ENCODE data around the gene REPS2. TPM values are rescaled to one million over a fixed set of nuclear protein-coding genes. Genes with fewer than 3 reads are reported as not detected.

The REPS2 gene
- total RNA-seq, 2 donors from 2014 or later: 0.26 TPM; not detected in 1

DNA sequence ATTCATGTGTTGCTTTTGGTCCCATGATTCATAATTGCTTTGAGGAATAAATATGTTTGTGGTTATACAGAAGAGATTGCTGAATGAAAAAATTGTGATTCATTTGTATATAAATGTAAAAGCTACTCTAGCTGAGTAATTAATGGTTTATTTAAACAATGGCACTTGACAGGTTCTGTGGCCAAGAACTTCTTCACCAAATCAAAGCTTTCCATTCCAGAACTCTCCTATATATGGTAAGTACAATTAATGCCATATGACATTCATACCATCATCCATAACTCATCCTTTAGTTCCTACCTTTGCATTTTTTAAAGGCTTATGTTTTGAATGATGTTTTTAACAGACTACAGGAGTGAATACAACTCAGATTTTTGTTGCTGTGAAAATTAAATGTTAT lies 105.8 kb downstream of the REPS2 start:
- no peaks in the 10 kb centered on the region for H3K9me3 Mint-ChIP-seq
- no peak overlapping the region for H3K4me3 Mint-ChIP-seq
- no peaks in the 10 kb centered on the region for H3K4me1 Mint-ChIP-seq
- H3K27ac Mint-ChIP-seq: no peak overlapping the region
- no peaks in the 10 kb centered on the region for H3K36me3 Mint-ChIP-seq (ENCODE audit: low read depth)
- no peak for ATAC-seq (replicated peaks)
- no peaks in the 10 kb centered on the region for H3K27me3 Mint-ChIP-seq

DNA sequence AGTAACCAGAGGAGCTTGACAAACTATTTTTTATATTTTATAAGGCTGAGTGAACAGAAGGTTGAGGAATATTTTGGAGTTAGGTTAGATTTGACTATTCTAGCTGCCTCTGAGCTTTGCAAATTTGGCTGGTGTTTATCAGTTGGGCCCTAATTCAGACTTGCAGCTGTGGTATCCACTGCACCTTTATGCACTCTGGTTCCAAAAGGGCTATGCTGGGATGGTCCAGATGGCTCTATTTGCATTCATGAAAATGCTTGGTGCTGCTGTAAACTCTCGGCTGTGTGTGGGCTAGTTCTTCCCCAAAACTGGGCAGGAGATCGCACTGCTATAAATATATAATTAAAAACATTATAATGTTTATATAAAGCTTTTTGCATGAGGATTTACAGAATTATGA lies 106.3 kb downstream of the REPS2 start:
- Mint-ChIP-seq H3K27ac (no peak overlapping the region), H3K4me3 (no peak overlapping the region), H3K36me3 (ENCODE audit: low read depth) (no peaks in the 10 kb centered on the region), H3K4me1 (no peaks in the 10 kb centered on the region), H3K9me3 (no peaks in the 10 kb centered on the region), H3K27me3 (no peaks in the 10 kb centered on the region)
- ATAC-seq (replicated peaks): no peak

DNA sequence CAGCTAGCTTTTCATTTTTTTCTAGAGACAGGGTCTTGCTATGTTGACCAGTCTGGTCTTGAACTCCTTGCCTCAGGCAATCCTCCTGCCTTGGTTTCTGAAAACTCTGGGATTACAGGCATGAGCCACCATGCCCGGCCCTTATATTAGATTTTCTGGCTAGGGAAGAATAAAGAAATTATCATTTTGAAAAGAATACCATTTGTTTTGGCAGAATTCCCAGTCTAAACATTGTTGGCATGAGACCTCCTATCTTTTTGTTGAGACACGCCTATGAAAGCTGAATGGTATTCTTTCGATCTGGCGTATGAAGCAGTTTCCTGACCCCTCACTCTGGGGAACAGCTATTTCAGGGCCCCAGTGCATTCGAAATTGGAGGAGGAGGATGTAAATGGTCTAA lies 107.0 kb downstream of the REPS2 start:
- ATAC-seq (replicated peaks): no peak
- H3K36me3 Mint-ChIP-seq (ENCODE audit: low read depth): no peaks in the 10 kb centered on the region
- no peak overlapping the region for H3K27ac Mint-ChIP-seq
- no peak overlapping the region for H3K4me3 Mint-ChIP-seq
- H3K27me3 Mint-ChIP-seq: no peaks in the 10 kb centered on the region
- H3K4me1 Mint-ChIP-seq: no peaks in the 10 kb centered on the region
- H3K9me3 Mint-ChIP-seq: no peaks in the 10 kb centered on the region

DNA sequence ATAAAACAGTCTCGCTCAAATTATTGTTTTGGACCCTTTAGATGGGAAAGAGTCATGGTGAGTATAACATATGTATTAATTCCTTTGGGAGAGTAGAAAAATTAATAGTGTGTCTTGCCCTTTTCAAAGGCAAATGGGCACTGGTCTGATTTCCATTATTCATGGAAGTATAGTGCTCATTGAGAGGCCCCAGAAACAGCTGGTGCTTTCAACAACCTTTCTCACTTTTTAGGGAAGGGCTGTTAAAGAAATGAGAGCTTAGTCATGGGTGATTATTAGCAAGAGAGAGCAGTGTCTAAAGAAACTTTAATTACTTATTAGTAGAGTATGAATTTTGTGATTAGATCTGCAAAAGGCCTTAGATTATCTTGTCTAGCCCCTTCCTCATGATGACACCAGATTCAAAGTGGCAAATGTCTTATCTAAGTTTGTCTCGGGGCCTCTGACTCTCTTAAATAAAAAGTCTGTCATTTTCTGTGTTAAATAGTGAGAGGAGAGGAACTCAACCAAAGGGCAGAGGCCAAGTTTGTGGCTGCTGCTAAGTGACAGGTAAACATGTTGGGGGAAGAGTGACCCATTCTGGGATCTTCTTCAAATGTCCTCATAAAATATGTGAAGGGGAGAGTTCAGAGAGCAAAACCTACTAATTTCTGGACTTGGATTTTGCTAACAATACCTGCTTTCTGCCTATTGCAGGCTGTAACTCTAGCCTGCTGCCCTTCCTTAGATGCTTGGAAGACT lies 110.6 kb downstream of the REPS2 start:
- no peak overlapping the region for H3K27ac Mint-ChIP-seq
- H3K27me3 Mint-ChIP-seq: no peaks in the 10 kb centered on the region
- H3K4me1 Mint-ChIP-seq: no peaks in the 10 kb centered on the region
- H3K9me3 Mint-ChIP-seq: no peaks in the 10 kb centered on the region
- no peak for ATAC-seq (replicated peaks)
- H3K4me3 Mint-ChIP-seq: no peak overlapping the region
- no peaks in the 10 kb centered on the region for H3K36me3 Mint-ChIP-seq (ENCODE audit: low read depth)

DNA sequence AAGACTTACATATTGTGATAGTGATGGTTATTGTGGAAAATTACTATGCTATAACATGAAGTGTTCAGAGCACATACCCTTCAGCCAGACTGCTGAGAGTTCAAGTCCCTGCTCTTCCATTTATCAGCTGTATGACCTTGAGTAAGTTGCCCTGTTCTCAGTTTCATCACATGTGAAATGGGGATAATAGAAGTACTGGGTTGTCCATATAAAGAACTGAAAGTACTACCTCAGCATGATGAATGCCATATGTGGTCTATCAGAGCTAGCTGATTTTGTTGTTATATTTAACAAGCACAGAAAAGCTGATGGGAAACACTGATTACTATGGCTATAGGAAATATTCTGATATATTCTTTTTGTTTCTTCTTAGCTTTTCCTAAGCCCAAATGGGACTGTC lies 115.6 kb downstream of the REPS2 start:
- Mint-ChIP-seq H3K27ac (no peak overlapping the region), H3K4me3 (no peak overlapping the region), H3K27me3 (no peaks in the 10 kb centered on the region), H3K36me3 (ENCODE audit: low read depth) (no peaks in the 10 kb centered on the region), H3K9me3 (no peaks in the 10 kb centered on the region), H3K4me1 (no peaks in the 10 kb centered on the region)
- no peak for ATAC-seq (replicated peaks)

DNA sequence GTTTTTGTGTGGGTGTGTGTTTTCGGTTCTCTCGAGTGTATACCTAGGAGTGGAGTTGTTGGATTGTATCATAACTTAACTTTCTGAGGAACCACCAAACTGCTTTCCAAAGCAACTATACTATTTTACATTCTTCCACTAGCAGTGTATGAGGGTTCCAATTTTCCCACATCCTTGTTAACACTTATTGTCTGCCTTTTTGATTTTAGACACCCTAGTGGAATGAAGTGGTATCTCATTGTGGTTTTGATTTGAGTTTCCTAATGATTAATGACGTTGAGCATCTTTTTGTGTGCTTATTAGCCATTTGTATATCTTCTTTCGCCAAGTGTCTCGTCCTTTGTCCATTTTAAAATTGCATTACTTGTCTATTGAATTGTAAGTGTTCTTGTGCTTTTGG lies 118.6 kb downstream of the REPS2 start:
- no peak overlapping the region for H3K4me3 Mint-ChIP-seq
- no peaks in the 10 kb centered on the region for H3K4me1 Mint-ChIP-seq
- H3K27ac Mint-ChIP-seq: no peak overlapping the region
- no peaks in the 10 kb centered on the region for H3K9me3 Mint-ChIP-seq
- no peaks in the 10 kb centered on the region for H3K27me3 Mint-ChIP-seq
- no peak for ATAC-seq (replicated peaks)
- no peaks in the 10 kb centered on the region for H3K36me3 Mint-ChIP-seq (ENCODE audit: low read depth)

DNA sequence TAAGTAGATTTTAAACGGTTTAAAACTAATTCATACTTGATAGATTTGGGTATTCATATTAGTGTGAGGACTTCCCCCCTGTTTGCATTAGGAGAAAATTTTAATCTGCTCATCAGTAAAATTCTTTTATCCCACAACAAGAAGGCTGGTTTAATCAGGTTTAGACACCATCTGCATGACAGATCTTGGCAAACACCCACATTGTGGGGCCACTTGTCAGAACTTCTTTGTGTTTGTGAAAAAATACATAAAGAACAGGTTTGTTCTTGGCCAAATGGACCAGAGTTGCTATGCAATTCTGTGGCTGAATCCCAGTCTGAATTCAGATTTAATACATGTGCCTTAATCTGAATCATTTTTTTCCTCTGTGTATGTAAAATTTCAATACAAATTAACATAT lies 121.1 kb downstream of the REPS2 start:
- no peak overlapping the region for H3K27ac Mint-ChIP-seq
- peaks cover 3% of the 10 kb centered on the region for H3K27me3 Mint-ChIP-seq
- H3K4me1 Mint-ChIP-seq: no peaks in the 10 kb centered on the region
- no peaks in the 10 kb centered on the region for H3K9me3 Mint-ChIP-seq
- H3K36me3 Mint-ChIP-seq (ENCODE audit: low read depth): no peaks in the 10 kb centered on the region
- ATAC-seq (replicated peaks): no peak
- H3K4me3 Mint-ChIP-seq: no peak overlapping the region

DNA sequence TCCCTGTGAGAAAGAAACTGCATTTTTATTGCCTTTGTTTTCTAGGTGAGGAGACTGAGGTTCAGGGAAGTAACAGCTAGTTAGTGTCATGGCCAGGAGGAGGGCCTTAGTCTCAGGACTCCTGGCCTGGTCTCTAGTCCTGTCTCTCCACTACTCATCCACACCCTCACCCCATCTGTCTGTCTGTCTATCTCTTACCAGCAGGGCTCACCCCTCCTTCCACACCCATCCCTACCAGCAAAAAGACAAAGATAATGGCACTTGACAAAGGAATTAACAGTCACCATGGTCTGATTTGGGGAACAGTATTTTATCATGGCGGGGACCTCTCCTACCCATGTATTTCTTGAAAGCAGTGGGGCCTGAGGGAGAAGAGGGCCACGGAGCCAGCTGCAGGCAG lies 125.8 kb downstream of the REPS2 start:
- ATAC-seq (replicated peaks): no peak
- Mint-ChIP-seq H3K4me1 (no peaks in the 10 kb centered on the region), H3K27ac (no peak overlapping the region), H3K9me3 (no peaks in the 10 kb centered on the region), H3K36me3 (ENCODE audit: low read depth) (no peaks in the 10 kb centered on the region), H3K4me3 (no peak overlapping the region), H3K27me3 (peaks cover 3% of the 10 kb centered on the region)

DNA sequence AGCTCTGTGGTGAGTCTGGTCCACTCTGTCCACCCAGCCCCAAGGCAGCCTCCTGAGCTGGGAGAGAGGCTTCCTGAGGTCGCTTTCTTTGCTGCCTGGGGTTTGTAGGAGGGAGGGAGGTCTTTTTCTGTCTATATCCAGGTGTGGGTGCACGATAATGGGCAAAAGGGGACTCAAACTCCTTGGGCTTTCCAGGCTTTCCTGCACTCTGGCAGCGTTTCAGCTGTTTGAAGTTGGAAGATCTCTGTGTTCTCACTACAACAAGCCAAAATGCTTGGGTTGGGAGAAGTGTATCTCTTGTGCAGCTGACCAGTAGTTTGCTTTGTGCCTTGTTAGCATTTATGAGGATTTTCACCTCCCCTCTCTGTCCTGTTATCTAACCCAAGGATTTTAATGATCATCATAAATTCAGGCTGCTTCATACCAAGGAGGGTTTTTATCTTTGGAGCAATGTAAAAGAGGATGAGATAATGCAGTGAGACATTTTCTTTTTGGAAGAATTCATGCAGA lies 126.3 kb downstream of the REPS2 start:
- ATAC-seq (replicated peaks): no peak
- Mint-ChIP-seq H3K4me3 (no peak overlapping the region), H3K9me3 (no peaks in the 10 kb centered on the region), H3K4me1 (no peaks in the 10 kb centered on the region), H3K36me3 (ENCODE audit: low read depth) (no peaks in the 10 kb centered on the region), H3K27me3 (peaks cover 3% of the 10 kb centered on the region), H3K27ac (no peak overlapping the region)

DNA sequence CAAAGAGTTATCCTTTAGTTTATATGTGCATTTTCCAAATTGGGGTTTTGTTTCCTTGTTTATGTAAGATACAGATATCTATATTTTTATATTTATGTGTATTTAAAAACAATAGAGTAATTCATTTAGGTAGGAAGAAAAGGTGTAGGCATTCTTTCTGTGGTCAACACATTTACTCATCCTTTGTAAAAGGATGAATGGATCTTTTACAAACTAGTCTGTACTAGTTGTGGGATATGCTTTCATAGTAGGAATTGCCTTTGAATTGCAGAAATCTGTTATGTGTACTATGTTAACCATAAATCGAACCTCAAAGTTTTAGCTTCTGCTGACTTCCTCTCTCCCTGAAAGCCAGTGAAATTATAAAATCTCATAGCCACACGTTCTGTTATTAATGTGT lies 128.5 kb downstream of the REPS2 start:
- H3K4me3 Mint-ChIP-seq: no peak overlapping the region
- ATAC-seq (replicated peaks): no peak
- H3K36me3 Mint-ChIP-seq (ENCODE audit: low read depth): no peaks in the 10 kb centered on the region
- no peaks in the 10 kb centered on the region for H3K9me3 Mint-ChIP-seq
- H3K4me1 Mint-ChIP-seq: no peaks in the 10 kb centered on the region
- peaks cover 3% of the 10 kb centered on the region for H3K27me3 Mint-ChIP-seq
- no peak overlapping the region for H3K27ac Mint-ChIP-seq

DNA sequence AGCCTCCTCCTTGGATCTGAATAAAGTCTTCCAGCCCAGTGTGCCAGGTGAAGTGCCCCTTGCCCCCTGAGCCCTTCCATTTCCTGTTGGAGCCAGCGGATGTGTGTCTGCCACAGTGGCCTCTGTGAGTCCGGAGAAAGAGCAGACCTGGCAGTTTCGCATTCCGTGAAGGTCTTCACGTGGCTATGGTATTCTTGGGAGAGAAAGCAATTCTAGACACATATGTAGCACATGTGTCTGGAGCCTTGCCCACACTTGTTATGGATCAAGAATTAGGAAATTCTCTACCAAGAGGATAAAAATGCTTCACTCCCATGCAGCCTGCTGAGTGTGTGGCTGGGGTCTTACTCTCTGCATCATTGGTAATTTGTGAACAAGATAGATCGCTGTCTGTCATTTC lies 130.9 kb downstream of the REPS2 start:
- no peak for ATAC-seq (replicated peaks)
- H3K4me1 Mint-ChIP-seq: no peaks in the 10 kb centered on the region
- no peak overlapping the region for H3K27ac Mint-ChIP-seq
- H3K9me3 Mint-ChIP-seq: no peaks in the 10 kb centered on the region
- H3K36me3 Mint-ChIP-seq (ENCODE audit: low read depth): no peaks in the 10 kb centered on the region
- H3K27me3 Mint-ChIP-seq: peaks cover 9% of the 10 kb centered on the region
- H3K4me3 Mint-ChIP-seq: no peak overlapping the region

DNA sequence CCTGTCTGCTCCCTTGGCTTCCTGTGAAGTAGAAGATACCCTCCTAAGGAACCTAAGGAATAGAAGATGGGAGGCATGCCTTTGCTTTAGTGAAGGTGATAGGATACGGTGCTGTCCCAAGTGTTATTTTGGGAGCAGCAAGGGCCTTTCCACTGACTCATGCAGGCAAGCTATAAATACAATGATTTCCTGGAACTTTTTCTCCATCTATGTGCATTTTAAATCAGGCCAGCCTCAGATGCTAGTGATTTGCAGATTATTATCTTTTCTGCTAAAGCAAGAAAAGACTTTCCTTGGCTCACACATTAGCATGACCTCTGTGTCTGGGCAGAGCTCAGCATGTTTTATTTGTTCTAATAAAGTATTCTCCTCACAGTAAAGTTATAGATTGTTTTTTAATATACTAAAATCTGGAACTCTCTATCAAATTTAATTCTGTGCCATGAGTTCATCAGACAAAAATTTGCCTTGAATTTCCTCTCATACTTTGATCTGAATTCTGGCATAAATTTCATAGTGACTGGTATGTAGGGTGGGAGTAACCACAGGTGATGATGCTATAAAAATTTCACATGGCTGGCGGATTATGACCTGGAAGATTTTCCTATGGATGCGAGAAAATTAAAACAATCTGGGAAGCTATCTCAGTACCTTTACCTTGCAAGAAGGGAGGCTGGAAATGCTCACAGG lies 131.7 kb downstream of the REPS2 start:
- Mint-ChIP-seq H3K4me1 (no peaks in the 10 kb centered on the region), H3K27ac (no peak overlapping the region), H3K36me3 (ENCODE audit: low read depth) (no peaks in the 10 kb centered on the region), H3K9me3 (no peaks in the 10 kb centered on the region), H3K4me3 (no peak overlapping the region), H3K27me3 (peaks cover 8% of the 10 kb centered on the region)
- no peak for ATAC-seq (replicated peaks)

DNA sequence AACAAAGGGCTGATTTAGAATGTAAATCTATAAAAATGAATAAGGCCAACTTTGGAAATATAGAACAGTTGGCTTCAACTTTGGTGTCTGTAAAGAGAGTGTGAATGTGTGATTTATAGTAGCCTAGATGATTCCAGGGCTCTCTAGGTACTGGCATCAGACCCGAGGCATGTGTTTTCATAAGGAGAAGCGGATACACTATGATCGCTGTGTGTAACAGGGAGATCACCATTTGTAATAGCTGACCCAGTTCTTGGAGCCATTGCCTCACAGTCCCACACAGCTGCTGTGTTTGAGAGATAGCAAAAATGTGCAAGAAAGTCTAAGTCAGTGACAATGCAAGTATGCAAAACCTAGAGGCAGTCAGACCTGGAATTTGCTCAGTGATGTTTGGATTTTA lies 135.1 kb downstream of the REPS2 start:
- ATAC-seq (replicated peaks): no peak
- no peaks in the 10 kb centered on the region for H3K4me1 Mint-ChIP-seq
- H3K9me3 Mint-ChIP-seq: no peaks in the 10 kb centered on the region
- H3K27ac Mint-ChIP-seq: no peak overlapping the region
- no peaks in the 10 kb centered on the region for H3K36me3 Mint-ChIP-seq (ENCODE audit: low read depth)
- H3K4me3 Mint-ChIP-seq: no peak overlapping the region
- H3K27me3 Mint-ChIP-seq: peaks cover 8% of the 10 kb centered on the region

DNA sequence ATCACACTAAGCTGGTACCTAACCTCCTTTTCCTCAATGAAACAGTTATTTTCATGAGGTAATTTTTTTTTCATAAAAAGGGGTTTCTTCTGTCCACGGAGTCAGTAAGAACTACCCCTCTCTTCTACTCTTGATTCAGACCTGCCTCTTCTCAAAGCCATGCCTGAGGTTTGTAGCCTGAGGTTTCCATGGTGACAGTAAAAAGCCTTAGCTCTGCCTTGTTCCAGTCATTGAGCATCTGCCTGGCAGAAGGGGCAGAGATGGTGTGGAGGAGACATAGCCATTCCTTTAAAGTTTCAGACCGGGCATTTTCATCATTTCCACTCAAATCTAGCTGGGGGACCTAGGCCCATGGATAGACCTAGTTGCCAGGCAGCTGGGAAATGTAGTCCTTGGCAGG lies 135.5 kb downstream of the REPS2 start:
- peaks cover 8% of the 10 kb centered on the region for H3K27me3 Mint-ChIP-seq
- H3K9me3 Mint-ChIP-seq: no peaks in the 10 kb centered on the region
- no peak for ATAC-seq (replicated peaks)
- H3K36me3 Mint-ChIP-seq (ENCODE audit: low read depth): no peaks in the 10 kb centered on the region
- no peak overlapping the region for H3K4me3 Mint-ChIP-seq
- H3K27ac Mint-ChIP-seq: no peak overlapping the region
- H3K4me1 Mint-ChIP-seq: no peaks in the 10 kb centered on the region

DNA sequence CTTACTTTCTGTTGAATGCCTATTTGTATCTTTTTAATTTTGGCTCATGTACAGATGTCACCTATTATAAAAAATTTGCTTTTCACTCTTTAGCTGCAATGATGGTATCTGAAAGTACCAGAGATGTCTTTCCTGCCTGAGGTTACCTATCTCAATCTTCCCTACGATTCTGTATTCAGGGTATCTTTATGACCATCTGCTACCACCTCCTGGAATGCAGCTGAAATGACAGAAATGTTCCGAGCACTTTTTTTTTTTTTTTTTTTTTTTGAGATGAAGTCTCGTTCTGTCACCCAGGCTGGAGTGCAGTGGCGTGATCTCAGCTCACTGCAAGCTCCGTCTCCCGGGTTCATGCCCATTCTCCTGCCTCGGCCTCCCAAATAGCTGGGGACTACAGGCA lies 136.4 kb downstream of the REPS2 start:
- Mint-ChIP-seq H3K27ac (no peak overlapping the region), H3K9me3 (no peaks in the 10 kb centered on the region), H3K4me3 (no peak overlapping the region), H3K4me1 (no peaks in the 10 kb centered on the region), H3K27me3 (peaks cover 8% of the 10 kb centered on the region), H3K36me3 (ENCODE audit: low read depth) (no peaks in the 10 kb centered on the region)
- ATAC-seq (replicated peaks): no peak
